ENCODE data around the gene TSPAN33.

GRCh38 chr7:129210256-129210988 lies 65.9 kb downstream of the TSPAN33 start:
- no peak for TF ChIP-seq ZNF713 (CRISPR knock-in tag; IDR thresholded peaks at IDR 0.05)
- TF ChIP-seq ASH2L (IDR thresholded peaks at IDR 0.05; ENCODE audit: insufficient read length, low read depth, low read length): no peak
- TF ChIP-seq FOXK2 (IDR thresholded peaks at IDR 0.05): no peak
- no peak for TF ChIP-seq ESRRA (CRISPR knock-in tag; IDR thresholded peaks at IDR 0.05; ENCODE audit: low read depth)
- TF ChIP-seq ZNF513 (CRISPR knock-in tag; conservative IDR thresholded peaks at IDR 0.05): no peak
- TF ChIP-seq POLR2A (IDR thresholded peaks at IDR 0.05; ENCODE audit: insufficient read depth in 1 of 2, low read depth in 2 of 2, low read length in 2 of 2): no peak
- TF ChIP-seq CTCF (CRISPR knock-in tag; IDR thresholded peaks at IDR 0.05): peak; percentile 97
- TF ChIP-seq EZH2 (conservative IDR thresholded peaks at IDR 0.05; ENCODE audit: low read depth, low read length): no peak

All from HepG2 (cell line).